CD4-positive, alpha-beta T cell treated with Interleukin-17A for 4 hours (primary cell): ENCODE results near the gene KIF1C.
A peak's percentile ranks its signal among the peaks of the same experiment; 100 is the strongest.

Experiments used
- DNase-seq: peaks from one replicate; pipeline ENCODE4 v3.0.0-alpha.2; 2020; ENCODE audit warnings: mixed read lengths

KIF1C gene

DNA sequence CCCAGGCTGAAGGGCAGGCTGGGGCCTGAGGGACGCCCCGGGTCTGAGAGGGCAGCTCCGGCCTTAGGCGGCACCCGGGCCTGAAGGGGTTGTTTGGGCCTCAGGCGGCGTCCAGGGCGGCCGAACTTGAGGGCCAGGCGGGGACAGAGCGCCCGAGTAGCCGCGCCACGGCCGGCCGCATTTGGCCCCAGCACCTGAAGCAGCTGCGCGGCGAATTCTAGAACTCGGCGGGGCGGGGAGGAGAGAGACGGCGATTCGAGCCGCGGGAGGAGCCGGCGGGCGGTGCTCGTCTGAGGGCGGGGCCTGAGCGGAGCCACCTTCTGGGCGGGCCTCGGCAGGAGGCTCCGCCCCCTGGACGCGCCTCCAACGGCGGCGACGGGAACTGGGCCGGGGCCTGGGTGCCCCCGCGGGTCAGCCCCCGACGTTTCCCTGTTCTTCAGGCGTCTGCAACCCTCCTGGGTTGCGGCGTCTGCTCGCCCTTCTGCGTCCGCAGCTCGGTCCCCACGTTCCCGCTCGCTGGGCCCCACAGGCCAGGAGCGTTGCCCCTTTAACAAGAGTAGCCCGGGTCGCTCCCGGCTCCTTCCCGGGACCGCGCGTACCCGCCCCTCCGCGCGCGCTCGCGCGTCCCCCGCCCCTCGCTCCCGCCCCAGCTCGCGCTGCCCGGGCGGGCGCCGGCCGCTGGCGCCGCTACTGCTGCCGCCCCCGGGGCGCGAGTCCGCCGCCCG, at the start of gene KIF1C, which contains the start of gene INCA1:
KIF1C (plus strand) TSS at position 649 of the 725 bp plus-strand sequence. CDS start 2,297 bp downstream, outside the sequence.
INCA1 (minus strand) TSS at position 221 of the 725 bp plus-strand sequence. CDS start 3,085 bp downstream, outside the sequence.
- DNase-seq, result peak; percentile 93

DNA sequence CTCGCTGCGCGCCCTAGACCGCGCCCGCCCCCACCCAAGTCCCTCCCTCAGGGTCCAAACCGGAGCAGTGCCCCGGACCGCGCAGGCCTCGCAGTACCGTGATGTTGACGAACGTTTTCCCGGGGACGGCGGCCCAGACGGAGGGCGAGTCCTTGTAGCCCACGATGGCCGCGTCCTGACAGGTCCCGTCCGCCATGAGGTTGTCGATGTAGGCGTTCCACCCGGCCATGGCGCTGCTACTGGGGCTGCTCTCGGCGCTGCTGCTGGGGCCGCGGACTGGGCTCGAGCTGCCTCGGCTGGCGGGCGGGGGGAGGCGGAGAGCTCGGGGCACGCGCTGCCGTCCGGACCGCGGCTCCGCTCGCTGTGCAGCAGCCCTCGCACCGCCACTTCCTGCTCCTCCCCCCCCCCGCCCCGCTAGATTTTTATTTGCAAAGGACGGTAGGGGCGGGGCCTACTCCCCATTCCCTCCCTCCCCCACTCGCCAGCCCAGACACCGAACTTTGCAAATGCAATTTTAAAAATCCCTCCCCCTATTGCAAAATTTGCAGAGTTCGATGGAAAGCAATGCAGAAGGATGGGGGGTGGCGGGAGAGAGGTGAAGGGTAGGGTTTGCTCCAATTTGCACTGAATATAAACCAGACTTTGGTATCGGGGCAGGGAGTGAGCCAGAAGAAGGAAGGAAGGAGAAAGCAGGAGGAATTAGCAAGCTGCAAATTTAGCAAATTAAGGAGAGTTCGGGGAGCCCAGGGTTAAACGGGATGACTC, 49.4 kb upstream of the KIF1C start, which contains the start of gene PFN1:
PFN1 (minus strand) TSS at position 365 of the 765 bp plus-strand sequence; CDS start at position 229, 136 bp downstream.
- DNase-seq, result peak; percentile 97

DNA sequence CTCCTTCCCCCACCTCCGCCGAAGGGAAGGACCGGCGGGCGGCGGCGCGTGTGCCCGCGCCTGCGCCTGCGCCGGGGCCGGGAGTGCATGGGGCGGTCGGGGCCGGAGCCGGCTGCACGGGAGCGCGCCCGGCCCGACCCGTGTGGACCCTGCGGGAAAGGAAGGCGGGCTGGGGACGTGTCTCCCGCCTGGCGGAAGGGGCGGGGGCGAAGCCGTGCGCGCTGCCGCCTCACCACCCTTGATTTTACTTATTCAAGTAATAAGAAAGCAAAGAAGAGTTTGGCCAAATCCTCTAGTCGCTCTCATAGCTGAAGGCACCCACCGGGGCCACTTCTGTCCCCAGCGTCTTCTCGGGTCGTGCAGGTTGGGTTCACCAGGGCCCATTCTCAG, 48.8 kb upstream of the KIF1C start:
- DNase-seq, result peak; percentile 82

DNA sequence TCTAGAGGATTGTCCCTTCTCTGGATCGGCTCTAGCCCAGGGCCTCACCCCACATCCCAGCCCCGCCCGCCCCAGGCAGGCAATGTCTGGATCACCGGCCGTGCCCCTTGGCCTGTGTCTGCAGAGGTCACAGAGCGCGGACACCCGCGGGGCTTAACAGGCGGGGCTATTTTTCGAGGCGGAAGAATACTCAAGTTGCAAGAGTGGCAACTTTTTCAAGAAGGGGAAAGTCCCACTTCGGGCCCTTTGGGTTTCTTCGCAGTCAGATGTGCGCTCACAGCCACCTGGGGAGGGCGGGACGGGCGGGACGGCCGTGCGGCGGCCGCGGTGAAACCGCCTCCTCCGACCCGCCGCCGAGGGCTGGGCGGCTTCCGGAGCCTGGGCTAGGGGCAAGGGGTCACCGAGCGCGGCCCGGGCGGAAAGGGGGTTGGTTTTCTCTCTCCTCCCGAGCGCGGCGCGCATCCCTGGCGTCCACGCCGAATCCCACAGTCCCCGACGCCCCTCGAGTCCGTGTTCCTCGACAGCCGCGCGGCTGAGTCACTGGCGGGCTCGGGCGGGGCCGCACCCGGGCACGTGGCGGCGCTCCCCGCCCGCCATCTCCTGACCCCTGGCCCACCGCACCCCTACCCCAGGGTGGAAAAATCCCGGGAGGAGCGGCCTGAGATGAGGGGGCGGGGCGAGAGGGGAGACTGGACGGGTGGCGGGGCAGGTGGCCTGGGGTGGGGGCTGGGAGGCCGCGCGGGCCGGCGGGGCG, 48.3 kb upstream of the KIF1C start:
- DNase-seq, result peak; percentile 77

DNA sequence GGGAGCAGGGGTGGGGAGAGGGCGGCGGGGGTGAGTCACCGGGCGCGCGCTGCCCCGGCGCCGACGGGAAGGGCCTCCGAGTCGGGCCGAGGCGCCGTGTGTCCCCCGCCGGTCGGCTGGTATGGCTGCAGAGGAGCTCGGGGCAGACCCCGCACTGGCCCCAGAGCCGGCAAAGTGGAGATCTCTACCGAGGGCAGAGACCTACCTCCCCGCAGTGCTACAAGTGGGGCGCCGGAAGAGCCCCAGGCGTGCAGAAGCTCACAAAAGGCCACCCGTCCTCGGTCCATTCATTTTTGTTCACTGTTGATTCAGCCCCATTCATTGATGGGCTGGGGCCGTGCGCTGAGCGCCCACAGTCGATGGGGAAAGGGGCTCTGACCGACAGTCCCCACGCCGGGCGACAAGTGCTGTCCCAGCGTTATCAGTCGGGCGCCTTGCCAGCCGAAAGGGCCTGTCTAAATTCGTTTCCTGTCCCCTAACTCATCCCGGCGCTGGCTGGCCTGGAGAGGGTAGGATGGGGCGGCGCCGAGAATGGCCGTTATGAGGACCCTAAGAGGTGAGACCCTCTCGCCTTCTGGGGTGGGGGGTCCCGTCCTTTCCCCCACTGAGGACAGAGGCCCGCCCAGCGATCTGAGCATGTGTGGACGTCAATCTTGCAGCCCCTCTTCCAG, 47.5 kb upstream of the KIF1C start:
- peak; percentile 76 for DNase-seq

DNA sequence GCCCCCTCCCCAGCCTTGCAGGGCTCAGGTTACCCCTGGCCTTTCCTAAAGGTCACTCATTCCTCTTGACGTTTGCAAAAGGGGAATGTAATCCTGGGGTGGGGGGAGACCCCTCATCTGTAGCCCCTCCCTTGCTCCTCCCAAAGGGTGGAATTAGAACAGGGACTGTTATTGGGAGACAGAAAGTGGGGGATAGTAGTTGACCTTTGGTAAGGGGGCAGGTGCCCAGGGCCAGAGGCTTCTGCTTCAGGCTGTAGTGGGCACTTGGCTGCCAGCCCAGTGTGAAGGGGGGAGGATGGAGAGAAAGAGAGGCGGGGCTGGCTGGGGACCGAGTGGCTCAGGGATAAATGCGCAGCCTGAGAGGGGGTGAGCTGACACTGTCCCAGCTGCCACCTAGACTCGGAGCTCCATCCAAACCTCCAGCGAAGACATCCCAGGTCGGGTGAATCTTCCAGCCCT, 47.0 kb upstream of the KIF1C start, which contains the start of gene ENO3:
ENO3 (plus strand) TSS at position 374 of the 459 bp plus-strand sequence. CDS start 711 bp downstream, outside the sequence.
- no peak for DNase-seq

DNA sequence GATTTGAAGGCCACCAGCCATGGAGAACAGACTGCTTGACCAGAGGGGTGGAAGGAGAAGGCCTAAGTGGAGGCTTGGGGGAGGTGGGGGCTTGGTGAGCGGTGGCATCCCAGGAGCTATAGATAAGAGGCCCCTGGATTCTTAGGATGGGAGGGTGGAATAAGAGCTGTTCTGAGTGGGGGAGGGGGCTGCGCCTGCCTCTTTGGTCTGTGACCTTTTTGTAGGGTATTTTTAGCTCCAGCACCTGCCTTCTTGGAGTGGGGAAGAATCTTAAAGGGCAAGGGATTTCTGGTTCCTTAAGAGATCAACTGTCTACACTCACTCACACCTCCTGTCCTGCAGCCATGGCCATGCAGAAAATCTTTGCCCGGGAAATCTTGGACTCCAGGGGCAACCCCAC, 46.3 kb upstream of the KIF1C start:
- no peak for DNase-seq

DNA sequence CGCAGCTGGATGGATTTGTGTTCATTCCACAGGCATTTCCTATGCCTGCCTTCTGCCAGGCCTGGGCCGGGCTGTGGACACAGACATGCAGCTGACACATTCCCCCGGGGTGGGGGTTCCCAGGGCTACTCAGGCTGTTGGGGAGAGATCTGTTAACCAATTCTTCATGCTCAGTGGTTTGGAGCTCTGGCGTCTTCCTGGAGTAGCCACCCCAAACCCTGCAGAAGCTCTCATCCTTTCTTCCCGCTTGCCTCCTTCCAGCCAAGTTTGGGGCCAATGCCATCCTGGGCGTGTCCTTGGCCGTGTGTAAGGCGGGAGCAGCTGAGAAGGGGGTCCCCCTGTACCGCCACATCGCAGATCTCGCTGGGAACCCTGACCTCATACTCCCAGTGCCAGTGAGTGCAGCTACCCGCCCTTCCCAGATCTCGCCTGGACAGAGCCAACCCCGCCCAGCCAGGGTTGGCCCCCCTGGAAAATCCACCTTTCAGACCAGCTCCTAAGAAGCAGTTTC, 44.2 kb upstream of the KIF1C start:
- no peak for DNase-seq

DNA sequence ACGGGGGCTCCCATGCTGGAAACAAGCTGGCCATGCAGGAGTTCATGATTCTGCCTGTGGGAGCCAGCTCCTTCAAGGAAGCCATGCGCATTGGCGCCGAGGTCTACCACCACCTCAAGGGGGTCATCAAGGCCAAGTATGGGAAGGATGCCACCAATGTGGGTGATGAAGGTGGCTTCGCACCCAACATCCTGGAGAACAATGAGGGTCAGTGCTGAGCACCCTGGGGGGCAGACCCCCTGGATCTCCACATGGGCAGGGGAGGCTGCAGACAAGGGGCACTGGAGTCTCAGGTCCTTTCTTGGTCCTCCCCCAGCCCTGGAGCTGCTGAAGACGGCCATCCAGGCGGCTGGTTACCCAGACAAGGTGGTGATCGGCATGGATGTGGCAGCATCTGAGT, 42.7 kb upstream of the KIF1C start:
- no peak for DNase-seq

DNA sequence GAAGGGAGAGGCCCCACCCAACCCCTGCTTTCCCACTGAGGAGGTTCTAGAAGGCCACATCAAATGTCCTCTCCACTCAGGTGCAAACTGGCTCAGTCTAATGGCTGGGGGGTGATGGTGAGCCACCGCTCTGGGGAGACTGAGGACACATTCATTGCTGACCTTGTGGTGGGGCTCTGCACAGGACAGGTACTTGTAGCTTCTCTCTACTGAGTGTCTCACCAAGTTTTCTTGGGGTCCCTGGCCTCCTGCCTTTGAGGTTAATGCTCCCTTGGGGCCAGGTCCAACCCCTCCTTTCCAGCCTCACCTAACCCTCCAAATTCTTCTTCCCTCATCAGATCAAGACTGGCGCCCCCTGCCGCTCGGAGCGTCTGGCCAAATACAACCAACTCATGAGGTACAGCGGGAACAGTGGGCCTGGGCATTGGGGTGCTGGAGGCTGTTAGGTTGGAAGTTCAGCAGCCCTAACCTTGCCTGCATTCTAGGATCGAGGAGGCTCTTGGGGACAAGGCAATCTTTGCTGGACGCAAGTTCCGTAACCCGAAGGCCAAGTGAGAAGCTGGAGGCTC, 41.2 kb upstream of the KIF1C start:
- peak; percentile 76 for DNase-seq

DNA sequence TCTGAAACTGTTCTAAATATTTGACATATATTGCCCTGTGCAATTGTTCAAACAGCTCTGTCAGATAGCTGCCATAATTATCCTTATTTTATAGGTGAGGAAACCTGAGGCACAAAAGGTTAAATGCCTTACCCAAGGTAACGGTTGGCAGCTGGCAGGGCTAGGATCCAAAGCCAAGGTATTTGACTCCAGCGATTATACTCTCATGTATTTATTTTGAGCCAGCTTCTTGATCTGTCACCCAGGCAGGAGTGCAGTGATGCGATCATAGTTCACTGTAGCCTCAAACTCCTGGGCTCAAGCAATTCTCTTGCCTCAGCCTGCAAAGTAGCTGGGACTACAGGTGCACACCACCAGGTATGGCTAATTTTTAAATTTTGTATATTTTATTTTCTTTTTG, 39.6 kb upstream of the KIF1C start:
- no peak for DNase-seq

DNA sequence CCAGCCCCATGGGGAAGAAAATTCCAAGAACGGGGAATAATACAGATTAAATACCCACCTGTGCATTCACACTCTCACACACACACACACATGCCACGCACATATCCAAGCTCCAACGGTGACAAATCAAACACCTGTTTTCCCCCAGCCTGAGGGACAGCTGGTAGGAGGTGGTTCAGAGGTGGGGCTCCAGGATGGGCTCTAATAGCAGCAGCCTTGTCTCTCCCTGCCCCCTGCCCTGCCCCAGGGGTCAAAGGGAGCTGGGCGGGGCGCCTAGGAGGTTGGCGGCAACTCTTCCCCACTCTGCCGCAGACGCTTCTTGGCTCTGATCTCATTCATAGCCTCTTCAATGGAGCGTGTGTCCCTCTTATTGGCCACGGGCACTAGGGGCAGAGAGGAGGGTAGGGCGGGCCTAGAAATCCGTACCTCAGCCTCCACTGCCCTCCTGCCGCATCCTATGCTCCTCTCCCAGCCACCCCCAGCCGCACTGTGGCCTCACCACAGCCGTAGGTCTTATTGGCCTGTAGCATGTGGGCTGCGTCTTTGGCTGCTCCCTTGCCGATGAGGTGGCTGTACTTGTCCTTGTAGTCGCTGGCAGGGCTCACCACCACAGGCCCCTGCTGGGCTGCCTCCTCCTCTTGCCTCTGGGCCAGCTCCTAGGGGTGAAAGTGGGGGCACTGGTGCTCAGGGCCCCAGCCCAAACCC, 38.3 kb upstream of the KIF1C start:
- no peak for DNase-seq

DNA sequence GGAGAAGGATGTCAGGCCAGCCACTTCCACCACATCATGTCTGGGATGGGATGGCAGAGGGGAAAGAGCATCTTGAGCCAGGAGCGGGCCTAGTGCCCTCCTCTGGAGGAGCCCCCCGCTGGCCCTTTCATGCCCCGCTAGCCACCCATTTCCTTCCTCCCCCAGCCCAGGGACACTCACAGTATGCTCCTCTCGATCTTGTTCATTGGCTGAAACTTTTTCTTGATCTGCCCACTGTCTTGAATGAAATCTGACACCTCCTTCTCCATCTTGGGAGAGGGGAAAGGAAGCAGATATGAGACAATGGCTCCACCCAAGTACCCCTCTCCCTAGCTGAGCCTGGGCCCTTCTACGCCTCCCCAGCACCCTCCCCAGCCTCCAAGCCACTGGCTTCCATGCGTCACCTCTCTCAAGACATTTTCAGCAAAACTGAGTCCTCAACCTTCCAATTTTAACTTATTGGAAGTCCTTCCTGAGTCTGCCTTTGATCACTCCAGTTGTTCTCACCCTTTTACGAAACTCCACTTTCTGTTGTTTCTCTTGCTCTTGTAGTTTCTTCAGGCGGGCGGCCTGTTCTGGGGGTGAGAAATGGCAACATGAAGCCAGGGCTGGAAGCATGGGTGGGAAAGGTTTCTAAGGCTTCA, 37.3 kb upstream of the KIF1C start:
- no peak for DNase-seq

DNA sequence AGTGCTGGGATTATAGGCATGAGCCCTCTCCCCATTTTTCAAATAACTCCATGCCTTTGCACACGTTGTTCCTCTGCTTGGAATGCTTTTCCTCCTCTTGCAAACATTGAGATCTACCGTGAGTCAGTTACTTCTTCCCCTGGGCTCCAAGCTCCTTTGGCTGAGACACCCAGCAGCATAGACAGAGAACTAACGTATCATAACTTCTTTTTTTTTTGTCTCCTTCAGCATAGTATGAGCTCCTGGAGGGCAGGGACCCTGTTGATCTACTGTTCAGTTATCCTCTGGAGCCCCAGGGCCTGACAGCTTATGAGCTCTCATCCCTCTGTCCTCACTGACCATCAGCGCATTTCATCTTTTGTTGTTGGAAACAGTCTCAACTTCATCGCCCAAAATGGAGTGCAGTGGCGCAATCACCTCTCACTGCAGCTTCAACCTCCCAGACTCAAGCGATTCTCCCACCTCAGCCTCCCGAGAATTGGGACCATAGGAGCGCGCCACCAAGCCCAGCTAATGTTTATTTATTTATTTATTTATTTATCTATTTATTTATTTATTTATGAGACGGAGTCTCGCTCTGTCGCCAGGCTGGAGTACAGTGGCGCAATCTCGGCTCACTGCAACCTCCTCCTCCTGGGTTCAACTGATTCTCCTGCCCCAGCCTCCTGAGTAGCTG, 32.3 kb upstream of the KIF1C start:
- no peak for DNase-seq

DNA sequence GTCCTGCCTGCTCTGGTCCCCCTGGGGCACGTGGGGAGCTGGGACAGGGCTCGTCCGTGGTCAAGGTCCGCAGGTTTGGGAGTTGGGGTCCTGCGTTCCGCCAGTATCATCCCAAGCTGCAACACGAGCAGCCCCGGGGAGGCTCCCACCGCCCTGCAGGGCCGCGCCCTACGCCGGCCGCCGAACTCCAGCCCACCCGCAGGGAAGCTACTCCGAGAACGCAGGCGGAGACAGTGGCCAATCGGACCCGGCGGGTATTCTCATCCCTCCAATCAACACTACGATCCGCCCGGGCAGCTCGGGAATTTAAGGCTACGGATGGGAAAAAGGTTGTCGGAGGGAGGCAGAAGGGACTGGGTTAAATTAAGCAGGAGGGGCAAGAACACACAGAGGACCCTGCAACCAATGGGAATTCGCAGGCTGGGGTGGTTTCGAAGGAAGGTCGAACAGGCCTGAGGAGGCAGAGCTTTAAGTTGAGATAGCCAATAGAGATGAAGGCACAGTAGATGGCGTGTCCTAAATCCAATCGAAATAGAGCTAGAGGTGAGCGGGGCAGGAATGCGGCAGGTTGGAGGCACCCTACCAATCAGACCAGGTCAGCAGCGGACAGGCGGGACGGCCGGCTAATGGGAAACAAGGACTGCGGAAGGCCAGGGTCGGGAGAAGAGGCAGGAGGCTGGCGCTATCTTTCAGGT, 30.8 kb upstream of the KIF1C start:
- peak; percentile 94 for DNase-seq

DNA sequence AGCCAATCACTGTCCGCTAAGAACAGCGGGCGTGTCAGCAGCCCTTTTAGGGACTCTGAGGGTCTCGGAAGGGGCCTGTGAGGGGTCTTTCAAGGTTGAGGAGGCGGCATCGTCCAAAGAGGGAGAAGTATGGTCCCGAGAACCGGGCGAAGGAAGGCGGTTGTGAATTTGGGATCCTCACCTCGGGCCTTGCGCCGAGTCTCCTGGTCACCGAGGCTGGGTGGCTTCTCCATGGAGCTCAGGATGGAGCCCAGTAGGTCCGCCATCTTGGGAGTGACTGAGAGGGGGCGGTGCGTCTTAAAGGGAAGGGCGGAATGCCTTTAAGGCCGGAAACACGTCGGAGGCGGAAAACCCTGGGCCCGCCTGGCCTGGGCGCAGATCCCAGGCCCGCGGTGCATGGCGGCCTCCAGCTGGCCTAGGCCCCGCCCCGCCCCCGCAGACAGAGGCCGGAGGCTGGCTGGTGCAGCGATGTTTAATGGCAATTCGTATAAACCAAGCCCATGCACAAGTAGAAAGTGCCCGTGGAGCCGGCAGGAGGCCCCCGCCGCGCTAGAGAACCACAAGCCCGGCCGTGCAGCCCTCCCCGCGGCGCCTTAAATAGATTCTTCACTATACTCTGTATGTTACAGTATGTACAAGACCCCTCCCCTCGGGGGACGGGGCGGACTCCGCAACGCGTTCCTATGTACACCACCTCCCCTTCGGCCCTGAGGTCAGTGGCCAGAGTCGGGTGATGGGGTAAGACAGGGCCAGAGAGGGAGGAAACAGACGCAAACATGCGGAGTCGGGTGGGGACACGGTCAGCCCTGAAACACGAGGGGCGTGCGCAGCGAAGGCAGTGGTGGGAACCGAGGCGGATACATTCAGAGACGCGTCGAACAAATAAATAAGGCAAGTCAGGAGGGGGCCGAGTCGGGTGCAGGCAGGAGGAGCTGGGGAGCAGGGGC, 29.9 kb upstream of the KIF1C start, which contains the start of gene SPAG7:
SPAG7 (minus strand) TSS at position 279 of the 947 bp plus-strand sequence; CDS start at position 266, 13 bp downstream.
- DNase-seq, result peak; percentile 94

DNA sequence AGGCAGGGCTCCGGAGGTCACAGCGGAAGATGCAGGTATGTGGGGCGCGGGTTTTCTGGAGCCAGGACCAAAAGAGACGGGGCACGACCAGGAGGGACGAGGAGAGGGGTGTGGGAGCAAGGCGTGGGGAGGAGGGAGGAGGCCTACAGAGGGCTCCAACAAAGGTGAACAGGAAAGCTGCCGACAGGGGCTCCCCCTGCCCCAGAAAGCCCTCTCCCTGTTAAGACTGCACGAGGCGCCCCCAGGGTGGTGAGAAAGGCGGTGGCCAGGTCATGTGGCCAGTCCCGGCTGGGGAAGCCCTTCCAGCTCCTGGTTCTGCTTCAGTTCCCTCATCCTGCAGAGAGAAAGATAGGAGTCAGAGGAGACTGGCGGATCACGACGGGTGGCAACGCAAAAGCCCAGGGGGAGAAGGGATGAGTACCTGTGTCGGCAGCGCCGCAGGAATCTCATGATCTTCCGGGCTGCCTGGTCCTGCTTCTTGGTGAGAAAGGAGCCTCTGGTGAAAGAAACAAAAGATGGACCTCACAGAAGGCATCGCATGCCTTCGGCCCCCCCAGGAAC, 29.2 kb upstream of the KIF1C start:
- no peak for DNase-seq
